Ovary (tissue), 9 donors: Measurements from ENCODE around the gene TMEM45B. TPM values are rescaled to one million over a fixed set of nuclear protein-coding genes. Genes with fewer than 3 reads are reported as not detected.
"Not testable (repeated sequence)": the region's sequence is repeated elsewhere in the genome, so short reads cannot be mapped to it uniquely, and the experiment has no call there.

ENCODE experiments used
- DNase-seq, 5 donors: peaks; one replicate each; pipeline ENCODE4 v3.0.0-alpha.2; 2019 to 2020
- H3K27ac ChIP-seq, 2 donors: fragments of 200-600 bp; one replicate each; pipeline versions ENCODE4 v1.5.1 to v1.8.0; 2019 to 2022
- H3K27me3 ChIP-seq: fragments of 200-600 bp; one replicate; pipeline ENCODE4 v1.8.0; 2022
- H3K36me3 ChIP-seq: fragments of 200-600 bp; sonication (generic); one replicate; pipeline ENCODE4 v1.5.1; 2019
- H3K4me1 ChIP-seq: one replicate; pipeline ENCODE4 v1.8.1; 2013; ENCODE audit warnings: mild to moderate bottlenecking, moderate library complexity; ENCODE audit not compliant: insufficient read depth
- H3K4me3 ChIP-seq: fragments of 200-600 bp; sonication (generic); one replicate; pipeline ENCODE4 v1.5.1; 2017
- H3K9me3 ChIP-seq, 2 donors: fragments of 200-600 bp in 1 of 2; sonication (generic) in 1 of 2; one replicate each; pipeline versions ENCODE4 v1.5.1 to v1.8.1; 2013 to 2019; ENCODE audit warnings: mild to moderate bottlenecking in 1 of 2, moderate library complexity in 1 of 2
- EP300 ChIP-seq: sonication (generic); formaldehyde crosslinking; IDR thresholded peaks from one replicate; pipeline ENCODE4 v1.6.1; 2017; ENCODE audit warnings: antibody characterized with exemption
- POLR2A ChIP-seq: fragments of 450-650 bp; IDR thresholded peaks from one replicate; pipeline ENCODE4 v1.6.1; 2017; ENCODE audit warnings: antibody characterized with exemption, mild to moderate bottlenecking, moderate library complexity
- WGBS, 3 donors: extraction: QIAGEN DNeasy Blood & Tissue Kit in 1 of 3; methylation state at CpG; one replicate each; pipeline versions ENCODE4 v1.1.5 to v1.1.7; 2013 to 2017; 5-methylcytosine and 5-hydroxymethylcytosine counted together
- intact Hi-C, 4 donors: fragments of 100-400 bp; cut with DNase I; formaldehyde crosslinking; loops; one replicate each; pipeline versions ENCODE4 v1.11.0 to v1.15.1; 2022 to 2023
- polyA plus RNA-seq, 2 donors: library from polyadenylated mRNA; stranded (reverse); fragments of 200-250 nt in 1 of 2; fragments of 350-450 nt in 1 of 2; fragmentation: Illumina TruSeq in 1 of 2; extraction: RNeasy Lipid Tissue Mini Kit (QIAGEN cat#74804) in 1 of 2; gene quantifications; one replicate each; pipeline ENCODE4 v1.2.3, GENCODE V29; 2013 to 2014
- total RNA-seq, 7 donors: library from RNA; depleted of rRNA in 2 of 7; stranded (reverse); fragments of >200 nt in 2 of 7; fragmentation: NEBNext Ultra II Directional in 3 of 7; extraction: Animal tissue kit (Norgen Biotek cat#: 25700) in 3 of 7; gene quantifications; one replicate each; pipeline versions ENCODE4 v1.1.0 to v1.2.4, GENCODE V29; 2016 to 2023
- TF ChIP-seq, protein P1 (sequence below), 3 donors: fragments of 450-650 bp in 2 of 3; fragments of 200-600 bp in 1 of 3; IDR thresholded peaks; one replicate each; pipeline versions ENCODE4 v1.5.1 to v1.8.0; 2016 to 2022; ENCODE audit warnings: antibody characterized with exemption in 3 of 3, mild to moderate bottlenecking in 1 of 3
- donor health status: DM: no; HTN: no; CAD: no; lungs with moderate emphysema.
- donor health status: DM: no; HTN: no; CAD: no.
- donor health status: Bipolar disorder and iron deficiency.
- donor health status: DM: yes; HTN: yes; CAD: no.
- donor health status: DM: no; HTN: no; CAD: no.
- donor health status: DM: yes; HTN: yes; CAD: no.

Gene TMEM45B
- total and polyA plus RNA-seq, 9 donors, result 0.10 to 10.8 (median 0.54) TPM; not detected in 3

DNA sequence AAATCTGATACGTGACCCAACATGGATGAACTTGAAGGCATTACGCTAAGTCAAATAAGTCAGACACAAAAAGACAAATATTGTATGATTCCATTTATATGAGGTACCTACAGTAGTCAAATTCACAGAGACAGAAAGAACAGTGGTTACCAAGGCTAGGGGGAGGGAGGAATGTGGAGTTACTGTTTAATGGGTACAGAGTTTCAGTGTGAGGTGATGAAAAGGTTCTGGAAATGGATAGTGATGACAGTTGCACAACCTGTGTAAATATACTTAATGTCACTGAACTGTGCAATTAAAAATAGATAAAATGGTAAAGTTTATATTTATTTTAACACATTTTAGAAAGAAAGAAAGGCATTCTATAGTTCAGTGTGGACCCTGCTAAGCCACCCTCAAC, 24.1 kb upstream of the TMEM45B start:
- H3K36me3 ChIP-seq, result no peaks in the 10 kb centered on the region
- H3K27me3 ChIP-seq, result no peaks in the 10 kb centered on the region
- DNase-seq, result no peak
- no peak overlapping the region for H3K4me3 ChIP-seq
- TF ChIP-seq, protein P1, sequence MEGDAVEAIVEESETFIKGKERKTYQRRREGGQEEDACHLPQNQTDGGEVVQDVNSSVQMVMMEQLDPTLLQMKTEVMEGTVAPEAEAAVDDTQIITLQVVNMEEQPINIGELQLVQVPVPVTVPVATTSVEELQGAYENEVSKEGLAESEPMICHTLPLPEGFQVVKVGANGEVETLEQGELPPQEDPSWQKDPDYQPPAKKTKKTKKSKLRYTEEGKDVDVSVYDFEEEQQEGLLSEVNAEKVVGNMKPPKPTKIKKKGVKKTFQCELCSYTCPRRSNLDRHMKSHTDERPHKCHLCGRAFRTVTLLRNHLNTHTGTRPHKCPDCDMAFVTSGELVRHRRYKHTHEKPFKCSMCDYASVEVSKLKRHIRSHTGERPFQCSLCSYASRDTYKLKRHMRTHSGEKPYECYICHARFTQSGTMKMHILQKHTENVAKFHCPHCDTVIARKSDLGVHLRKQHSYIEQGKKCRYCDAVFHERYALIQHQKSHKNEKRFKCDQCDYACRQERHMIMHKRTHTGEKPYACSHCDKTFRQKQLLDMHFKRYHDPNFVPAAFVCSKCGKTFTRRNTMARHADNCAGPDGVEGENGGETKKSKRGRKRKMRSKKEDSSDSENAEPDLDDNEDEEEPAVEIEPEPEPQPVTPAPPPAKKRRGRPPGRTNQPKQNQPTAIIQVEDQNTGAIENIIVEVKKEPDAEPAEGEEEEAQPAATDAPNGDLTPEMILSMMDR (IDR thresholded peaks at IDR 0.05), result no peak
- no peak for TF ChIP-seq POLR2A
- no peak for TF ChIP-seq EP300
- no peaks in the 10 kb centered on the region for H3K4me1 ChIP-seq
- no peaks in the 10 kb centered on the region for H3K9me3 ChIP-seq
- 96 to 98% (median 97%) methylated on average over 2 of the region's 2 CpGs for WGBS, 3 donors
- intact Hi-C loops, result no loop called here
- no peak overlapping the region for H3K27ac ChIP-seq

DNA sequence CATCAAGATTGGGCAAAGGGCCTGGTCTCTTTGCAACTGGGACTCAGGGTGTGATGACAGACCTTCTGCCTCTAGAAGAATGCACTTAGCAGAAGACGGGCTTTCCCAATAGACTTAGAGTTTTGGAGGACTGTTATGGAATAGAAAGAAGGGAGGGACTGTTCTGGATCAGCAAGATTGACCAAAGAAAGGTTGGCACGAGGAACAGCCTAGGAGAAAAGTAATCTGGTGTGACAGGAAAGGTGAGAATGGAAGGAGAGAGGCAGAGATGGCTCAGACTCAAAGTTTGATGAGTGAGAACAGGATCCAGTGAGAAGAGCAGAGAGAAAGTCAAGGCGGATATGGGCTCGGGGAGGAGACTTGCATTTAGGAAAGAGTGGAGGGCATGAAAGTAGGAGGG, 23.0 kb upstream of the TMEM45B start:
- WGBS, 3 donors, result 39 to 70% (median 65%) methylated on average over 4 of the region's 4 CpGs
- Histone ChIP-seq H3K4me1 (no peaks in the 10 kb centered on the region), H3K36me3 (no peaks in the 10 kb centered on the region), H3K9me3 (no peaks in the 10 kb centered on the region), H3K27me3 (no peaks in the 10 kb centered on the region), H3K27ac (no peak overlapping the region), H3K4me3 (no peak overlapping the region)
- DNase-seq, result no peak
- TF ChIP-seq EP300 (no peak), POLR2A (no peak)
- TF ChIP-seq, protein P1 (IDR thresholded peaks at IDR 0.05), result no peak
- intact Hi-C loops, result no loop called here

DNA sequence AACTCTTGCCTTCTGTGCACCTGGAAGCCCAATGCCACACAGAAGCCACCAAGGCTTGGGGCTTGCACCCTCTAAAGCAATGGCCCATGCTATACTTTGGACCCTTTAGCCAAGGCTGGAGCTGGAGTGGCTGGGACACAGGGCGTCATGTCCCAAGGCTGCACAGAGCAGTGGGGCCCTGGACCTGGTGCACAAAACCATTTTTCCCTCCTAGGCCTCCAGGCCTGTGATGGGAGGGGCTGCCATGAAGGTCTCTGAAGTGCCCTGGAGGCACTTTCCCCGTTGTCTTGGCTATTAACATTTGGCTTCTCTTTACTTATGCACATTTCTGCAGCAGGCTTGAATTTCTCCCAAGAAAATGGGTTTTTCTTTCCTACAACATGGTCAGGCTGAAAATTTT, 20.6 kb upstream of the TMEM45B start:
- H3K27ac ChIP-seq, result no peak overlapping the region
- no peak for DNase-seq
- H3K4me1 ChIP-seq, result no peaks in the 10 kb centered on the region
- no peaks in the 10 kb centered on the region for H3K27me3 ChIP-seq
- H3K4me3 ChIP-seq, result no peak overlapping the region
- no peak for TF ChIP-seq POLR2A
- no peak for TF ChIP-seq EP300
- TF ChIP-seq, protein P1 (IDR thresholded peaks at IDR 0.05), result no peak
- intact Hi-C loops, result no loop called here
- 52 to 62% (median 58%) methylated on average over 2 of the region's 2 CpGs for WGBS, 3 donors
- H3K36me3 ChIP-seq, result no peaks in the 10 kb centered on the region
- H3K9me3 ChIP-seq, result no peaks in the 10 kb centered on the region

DNA sequence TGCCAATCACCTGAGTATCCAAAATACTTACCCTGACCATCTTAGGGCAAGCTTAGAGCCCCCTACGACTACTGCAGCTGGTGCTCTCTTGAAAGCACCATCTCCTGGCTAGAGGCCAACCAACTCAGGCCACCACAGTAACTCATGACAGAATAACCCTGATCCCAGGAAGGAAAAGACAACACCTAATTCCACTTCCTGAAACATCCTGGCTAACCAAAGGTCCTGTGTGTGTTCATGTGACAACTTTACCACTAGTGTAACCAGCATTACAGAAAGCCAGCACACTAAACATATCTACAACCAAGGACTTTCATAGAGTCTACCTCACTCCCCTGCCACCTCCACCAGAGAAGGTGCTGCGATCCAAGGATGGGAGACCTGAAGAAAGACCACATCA, 17.4 kb upstream of the TMEM45B start:
- H3K9me3 ChIP-seq, result no peaks in the 10 kb centered on the region
- intact Hi-C loops, result no loop called here
- no peak for DNase-seq
- WGBS, 3 donors, result 73 to 85% (median 78%) methylated on average over 2 of the region's 2 CpGs
- H3K27ac ChIP-seq, result no peak overlapping the region
- H3K27me3 ChIP-seq, result no peaks in the 10 kb centered on the region
- H3K4me1 ChIP-seq, result no peaks in the 10 kb centered on the region
- TF ChIP-seq POLR2A (no peak), EP300 (no peak)
- TF ChIP-seq, protein P1 (IDR thresholded peaks at IDR 0.05), result no peak
- H3K36me3 ChIP-seq, result no peaks in the 10 kb centered on the region
- no peak overlapping the region for H3K4me3 ChIP-seq

DNA sequence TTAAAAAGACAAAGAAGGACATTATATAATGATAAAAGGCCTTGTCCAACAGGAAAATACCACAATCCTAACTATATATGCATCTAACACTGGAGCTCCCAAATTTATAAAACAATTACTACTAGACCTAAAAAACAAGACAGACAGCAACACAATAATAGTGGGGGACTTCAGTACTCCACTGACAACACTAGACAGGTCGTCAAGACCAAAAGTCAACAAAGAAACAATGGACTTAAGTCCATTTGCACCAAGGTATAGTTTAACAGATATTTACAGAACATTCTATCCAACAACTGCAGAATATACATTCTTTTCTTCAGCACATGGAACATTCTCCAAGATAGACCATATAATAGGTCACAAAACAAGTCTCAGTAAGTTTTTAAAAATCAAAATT, 15.5 kb upstream of the TMEM45B start:
- H3K9me3 ChIP-seq, H3K27me3 ChIP-seq, DNase-seq, H3K4me3 ChIP-seq, intact Hi-C loops, H3K4me1 ChIP-seq, H3K36me3 ChIP-seq, H3K27ac ChIP-seq: not testable (repeated sequence)
- WGBS, 3 donors, result 31 to 51% (median 42%) methylated on average over 1 of the region's 1 CpG
